Measurements from ENCODE around the gene TMEM272.

Gene TMEM272

GRCh38 chr13:51811920-51812451 lies 33.0 kb downstream of the TMEM272 start:
- DNase-seq (ENCODE audit: extremely low spot score), result no peak
- ChIA-PET POLR2A (no interaction called here), CTCF (no interaction called here)
- TF ChIP-seq ELF4 (IDR thresholded peaks at IDR 0.05), result no peak
- no peak for TF ChIP-seq LEF1 (IDR thresholded peaks at IDR 0.05; ENCODE audit: borderline replicate concordance)
- no peak for TF ChIP-seq CTBP1 (IDR thresholded peaks at IDR 0.05; ENCODE audit: borderline replicate concordance)
- no peak for TF ChIP-seq SP1 (IDR thresholded peaks at IDR 0.05)
- no peak for TF ChIP-seq L3MBTL2 (conservative IDR thresholded peaks at IDR 0.05)
- TF ChIP-seq ARNT (IDR thresholded peaks at IDR 0.05), result no peak
- TF ChIP-seq FOXM1 (IDR thresholded peaks at IDR 0.05; ENCODE audit: borderline replicate concordance), result no peak
- no peak for TF ChIP-seq PKNOX1 (IDR thresholded peaks at IDR 0.05)

GRCh38 chr13:51811046-51811445 lies 33.9 kb downstream of the TMEM272 start:
- no peak for DNase-seq (ENCODE audit: extremely low spot score)
- TF ChIP-seq CTBP1 (IDR thresholded peaks at IDR 0.05; ENCODE audit: borderline replicate concordance) (no peak), L3MBTL2 (conservative IDR thresholded peaks at IDR 0.05) (no peak), PKNOX1 (IDR thresholded peaks at IDR 0.05) (no peak), HDGF (IDR thresholded peaks at IDR 0.05; ENCODE audit: borderline replicate concordance) (no peak), ZNF384 (IDR thresholded peaks at IDR 0.05) (no peak), FOXM1 (IDR thresholded peaks at IDR 0.05; ENCODE audit: borderline replicate concordance) (no peak), ELF4 (IDR thresholded peaks at IDR 0.05) (no peak), NFRKB (IDR thresholded peaks at IDR 0.05) (no peak), BHLHE40 (IDR thresholded peaks at IDR 0.05; ENCODE audit: borderline replicate concordance) (no peak), SUZ12 (IDR thresholded peaks at IDR 0.05) (no peak), LEF1 (IDR thresholded peaks at IDR 0.05; ENCODE audit: borderline replicate concordance) (no peak), FOXA1 (IDR thresholded peaks at IDR 0.05) (no peak)
- CTCF ChIA-PET, result interaction anchor here (0.6 kb wide), 1 partner anchor 129 kb away, joined by 4 read pairs; no protein-coding TSS in a partner anchor
- POLR2A ChIA-PET, result interaction anchor here (0.7 kb wide), 1 partner anchor 14 kb away, joined by 3 read pairs; no protein-coding TSS in a partner anchor

- TF ChIP-seq CTBP1 (IDR thresholded peaks at IDR 0.05; ENCODE audit: borderline replicate concordance) (no peak), FOXK2 (IDR thresholded peaks at IDR 0.05) (no peak), ZNF384 (IDR thresholded peaks at IDR 0.05) (no peak), FOXM1 (IDR thresholded peaks at IDR 0.05; ENCODE audit: borderline replicate concordance) (no peak), HDGF (IDR thresholded peaks at IDR 0.05; ENCODE audit: borderline replicate concordance) (no peak), BHLHE40 (IDR thresholded peaks at IDR 0.05; ENCODE audit: borderline replicate concordance) (no peak), ELF4 (IDR thresholded peaks at IDR 0.05) (no peak), LEF1 (IDR thresholded peaks at IDR 0.05; ENCODE audit: borderline replicate concordance) (no peak), SP1 (IDR thresholded peaks at IDR 0.05) (no peak), TARDBP (IDR thresholded peaks at IDR 0.05) (no peak), SUZ12 (IDR thresholded peaks at IDR 0.05) (no peak), ARNT (IDR thresholded peaks at IDR 0.05) (no peak), NFRKB (IDR thresholded peaks at IDR 0.05) (no peak)
- no peak for DNase-seq (ENCODE audit: extremely low spot score)
- ChIA-PET CTCF (no interaction called here), POLR2A (no interaction called here)
Observed at GRCh38 chr13:51808811-51809210, 36.2 kb downstream of the TMEM272 start.

GRCh38 chr13:51807041-51807440 lies 37.9 kb downstream of the TMEM272 start:
- DNase-seq (ENCODE audit: extremely low spot score), result no peak
- POLR2A ChIA-PET, result no interaction called here
- no peak for TF ChIP-seq SP1 (IDR thresholded peaks at IDR 0.05)
- no peak for TF ChIP-seq CTBP1 (IDR thresholded peaks at IDR 0.05; ENCODE audit: borderline replicate concordance)
- no peak for TF ChIP-seq SUZ12 (IDR thresholded peaks at IDR 0.05)
- TF ChIP-seq FOXA1 (IDR thresholded peaks at IDR 0.05), result no peak
- no peak for TF ChIP-seq NFRKB (IDR thresholded peaks at IDR 0.05)
- TF ChIP-seq FOXM1 (IDR thresholded peaks at IDR 0.05; ENCODE audit: borderline replicate concordance), result no peak
- no peak for TF ChIP-seq FOXK2 (IDR thresholded peaks at IDR 0.05)
- TF ChIP-seq TARDBP (IDR thresholded peaks at IDR 0.05), result no peak
- TF ChIP-seq PKNOX1 (IDR thresholded peaks at IDR 0.05), result no peak
- no peak for TF ChIP-seq L3MBTL2 (conservative IDR thresholded peaks at IDR 0.05)
- no peak for TF ChIP-seq ARNT (IDR thresholded peaks at IDR 0.05)
- no peak for TF ChIP-seq LEF1 (IDR thresholded peaks at IDR 0.05; ENCODE audit: borderline replicate concordance)
- no peak for TF ChIP-seq HDGF (IDR thresholded peaks at IDR 0.05; ENCODE audit: borderline replicate concordance)
- no peak for TF ChIP-seq ZNF384 (IDR thresholded peaks at IDR 0.05)
- no peak for TF ChIP-seq BHLHE40 (IDR thresholded peaks at IDR 0.05; ENCODE audit: borderline replicate concordance)
- TF ChIP-seq ELF4 (IDR thresholded peaks at IDR 0.05), result no peak
- CTCF ChIA-PET, result interaction anchor here (0.8 kb wide), 1 partner anchor 9 kb away, joined by 4 read pairs; no protein-coding TSS in a partner anchor

- no peak for DNase-seq (ENCODE audit: extremely low spot score)
- ChIA-PET CTCF (no interaction called here), POLR2A (no interaction called here)
- no peak for TF ChIP-seq CTBP1 (IDR thresholded peaks at IDR 0.05; ENCODE audit: borderline replicate concordance)
- no peak for TF ChIP-seq ARNT (IDR thresholded peaks at IDR 0.05)
- TF ChIP-seq ZNF384 (IDR thresholded peaks at IDR 0.05), result no peak
- TF ChIP-seq PKNOX1 (IDR thresholded peaks at IDR 0.05), result no peak
- no peak for TF ChIP-seq ELF4 (IDR thresholded peaks at IDR 0.05)
- TF ChIP-seq NFRKB (IDR thresholded peaks at IDR 0.05), result no peak
- TF ChIP-seq FOXA1 (IDR thresholded peaks at IDR 0.05), result no peak
- TF ChIP-seq SUZ12 (IDR thresholded peaks at IDR 0.05), result no peak
- no peak for TF ChIP-seq TARDBP (IDR thresholded peaks at IDR 0.05)
- no peak for TF ChIP-seq FOXM1 (IDR thresholded peaks at IDR 0.05; ENCODE audit: borderline replicate concordance)
- no peak for TF ChIP-seq LEF1 (IDR thresholded peaks at IDR 0.05; ENCODE audit: borderline replicate concordance)
- TF ChIP-seq FOXK2 (IDR thresholded peaks at IDR 0.05), result no peak
- no peak for TF ChIP-seq BHLHE40 (IDR thresholded peaks at IDR 0.05; ENCODE audit: borderline replicate concordance)
- TF ChIP-seq HDGF (IDR thresholded peaks at IDR 0.05; ENCODE audit: borderline replicate concordance), result no peak
- TF ChIP-seq SP1 (IDR thresholded peaks at IDR 0.05), result no peak
- TF ChIP-seq L3MBTL2 (conservative IDR thresholded peaks at IDR 0.05), result no peak
Observed at GRCh38 chr13:51806566-51806965, 38.4 kb downstream of the TMEM272 start.

Data from HEK293T (cell line).